ENCODE data around the gene WASF2. TPM values are rescaled to one million over a fixed set of nuclear protein-coding genes. Genes with fewer than 3 reads are reported as not detected.
"Not testable (repeated sequence)": the region's sequence is repeated elsewhere in the genome, so short reads cannot be mapped to it uniquely, and the experiment has no call there.

The WASF2 gene
- total RNA-seq, 1 donor from 2014 or later: 27.9 TPM

- H3K4me3 ChIP-seq (ENCODE audit: low read depth, low read length): no peak overlapping the region
- no peak for DNase-seq (ENCODE audit: low read depth)
Observed at GRCh38 chr1:27481994-27482620, 7.9 kb downstream of the WASF2 start.

DNA sequence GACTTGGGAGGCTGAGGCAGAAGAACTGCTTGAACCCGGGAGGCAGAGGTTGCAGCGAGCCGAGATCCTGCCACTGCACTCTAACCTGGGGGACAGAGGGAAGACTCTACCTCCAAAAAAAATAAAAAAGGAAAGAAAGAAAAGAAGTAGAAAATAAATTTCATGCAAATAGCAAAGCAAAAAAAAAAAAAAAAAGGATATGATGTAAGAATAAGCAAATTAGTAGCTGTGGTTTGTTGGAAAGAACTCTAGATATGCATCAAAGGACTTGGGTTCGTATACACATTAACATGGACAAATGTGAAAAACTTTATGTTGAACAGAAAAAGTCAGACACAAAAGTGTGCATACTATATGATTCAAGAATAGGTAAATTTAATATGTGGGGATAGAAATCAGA is 11.9 kb downstream of the WASF2 start:
- no peak overlapping the region for H3K4me3 ChIP-seq (ENCODE audit: low read depth, low read length)
- TF ChIP-seq CTCF (conservative IDR thresholded peaks at IDR 0.05; ENCODE audit: low read depth, low read length): no peak
- DNase-seq (ENCODE audit: low read depth): no peak

More at GRCh38 chr1:27481994-27482620, 7.9 kb downstream of the WASF2 start:
- no peak for TF ChIP-seq CTCF (conservative IDR thresholded peaks at IDR 0.05; ENCODE audit: low read depth, low read length)

GRCh38 chr1:27476237-27476636 is 13.7 kb downstream of the WASF2 start:
- H3K4me3 ChIP-seq (ENCODE audit: low read depth, low read length): no peak overlapping the region
- TF ChIP-seq CTCF (conservative IDR thresholded peaks at IDR 0.05; ENCODE audit: low read depth, low read length): no peak
- no peak for DNase-seq (ENCODE audit: low read depth)

DNA sequence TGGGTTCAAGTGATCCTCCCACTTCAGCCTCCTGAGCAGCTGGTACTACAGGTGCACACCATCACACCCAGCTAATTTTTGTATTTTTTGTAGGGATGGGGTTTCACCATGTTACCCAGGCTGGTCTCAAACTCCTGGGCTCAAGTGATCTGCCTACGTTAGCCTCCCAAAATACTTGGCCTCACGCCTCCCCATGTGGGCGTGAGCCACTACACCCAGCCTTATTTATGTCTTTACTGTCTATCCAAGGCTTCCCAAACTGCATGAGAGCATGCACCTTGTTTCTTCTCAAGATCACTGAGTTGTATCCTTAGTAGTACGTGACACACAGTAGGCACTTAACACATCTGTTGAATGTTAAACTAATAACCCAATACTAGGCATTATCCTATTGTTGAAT is 14.2 kb downstream of the WASF2 start:
- no peak for TF ChIP-seq CTCF (conservative IDR thresholded peaks at IDR 0.05; ENCODE audit: low read depth, low read length)
- no peak for DNase-seq (ENCODE audit: low read depth)
- no peak overlapping the region for H3K4me3 ChIP-seq (ENCODE audit: low read depth, low read length)

DNA sequence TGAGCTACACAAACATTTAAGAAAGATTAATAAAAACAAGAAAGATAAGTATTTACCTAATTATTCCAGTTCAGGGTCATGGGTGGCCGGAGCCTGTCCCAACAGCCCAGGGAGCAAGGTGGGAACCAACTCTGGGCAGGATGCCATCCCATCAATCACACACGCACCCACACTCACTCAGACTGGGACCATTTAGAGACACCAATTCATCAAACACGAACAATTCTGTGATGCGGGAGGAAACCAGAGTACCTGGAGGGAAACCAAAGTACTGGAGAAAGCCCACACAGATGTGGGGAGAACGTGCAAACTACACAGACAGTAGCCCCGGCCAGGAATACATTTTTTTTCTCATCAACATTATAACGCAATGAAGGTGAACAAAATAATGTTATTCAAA is 16.2 kb downstream of the WASF2 start:
- no peak for DNase-seq (ENCODE audit: low read depth)
- TF ChIP-seq CTCF (conservative IDR thresholded peaks at IDR 0.05; ENCODE audit: low read depth, low read length): no peak
- H3K4me3 ChIP-seq (ENCODE audit: low read depth, low read length): no peak overlapping the region

GRCh38 chr1:27472098-27472497 is 17.9 kb downstream of the WASF2 start:
- DNase-seq (ENCODE audit: low read depth); H3K4me3 ChIP-seq (ENCODE audit: low read depth, low read length): not testable (repeated sequence)

- TF ChIP-seq CTCF (conservative IDR thresholded peaks at IDR 0.05; ENCODE audit: low read depth, low read length): no peak
- DNase-seq (ENCODE audit: low read depth): no peak
- no peak overlapping the region for H3K4me3 ChIP-seq (ENCODE audit: low read depth, low read length)
Observed at GRCh38 chr1:27471477-27471876, 18.5 kb downstream of the WASF2 start.
